Measurements from ENCODE around the gene FAM234A. TPM values are rescaled to one million over a fixed set of nuclear protein-coding genes. Genes with fewer than 3 reads are reported as not detected.

Gene FAM234A
- total RNA-seq, 1 experiment from 2014 or later, result 94.9 TPM

- H3K4me2 ChIP-seq (ENCODE audit: insufficient read depth, insufficient read length, low read length), result no peak overlapping the region
- no peak overlapping the region for H2BK5ac ChIP-seq (ENCODE audit: insufficient read length, low read length)
- H3K79me2 ChIP-seq (ENCODE audit: insufficient read depth, low read length), result peaks cover 2% of the 10 kb centered on the region; the same call in 1 of the 2 replicates
- DNase-seq, result no peak
- H3K4me3 Mint-ChIP-seq, result no peak overlapping the region
- H3K23ac ChIP-seq (ENCODE audit: insufficient read length, low read depth, low read length), result no peak overlapping the region
- no peak overlapping the region for H3T11ph ChIP-seq (ENCODE audit: low read length)
- H2BK15ac ChIP-seq (ENCODE audit: low read depth, low read length), result no peak overlapping the region
- no peaks in the 10 kb centered on the region for H3K9me3 Mint-ChIP-seq
- no peaks in the 10 kb centered on the region for H3K4me1 ChIP-seq (ENCODE audit: insufficient read depth, low read length)
- no CpG with 5 or more reads among the region's 3 CpGs for WGBS (ENCODE audit: extremely low coverage, insufficient read length, low lambda C conversion rate)
- no peak overlapping the region for H4K5ac ChIP-seq (ENCODE audit: insufficient read length, low read depth, low read length)
- H3K23me2 ChIP-seq (ENCODE audit: insufficient read length, low read depth, low read length, poor library complexity, severe bottlenecking), result no peaks in the 10 kb centered on the region
- H2AFZ ChIP-seq (ENCODE audit: low read length), result no peak overlapping the region
- H2BK20ac ChIP-seq (ENCODE audit: low read depth, low read length, poor library complexity, severe bottlenecking), result no peak overlapping the region
- no peak overlapping the region for H3K4ac ChIP-seq (ENCODE audit: low read depth, low read length)
- no peak overlapping the region for H4K8ac ChIP-seq (replicated peaks; ENCODE audit: insufficient read length, low read depth, low read length)
- H3K27me3 Mint-ChIP-seq (ENCODE audit: low read depth), result no peaks in the 10 kb centered on the region
- H3K9me3 ChIP-seq (ENCODE audit: control insufficient read depth, low read depth, low read length), result no peaks in the 10 kb centered on the region
- H3K36me3 Mint-ChIP-seq (ENCODE audit: insufficient read depth in 1 of 3, low read depth in 3 of 3), result peaks cover 42 to 94% (median 79%) of the 10 kb centered on the region in 3 experiments; a peak in 6 of 7 replicates
- TF ChIP-seq CTCF (conservative IDR thresholded peaks at IDR 0.05), result no peak
- peaks cover 8% of the 10 kb centered on the region for H3K79me1 ChIP-seq (ENCODE audit: insufficient read depth, low read depth, low read length, poor library complexity, severe bottlenecking)
- no peak overlapping the region for H2AK5ac ChIP-seq (ENCODE audit: insufficient read length, low read length)
- H2BK120ac ChIP-seq (ENCODE audit: low read depth, low read length, poor library complexity, severe bottlenecking), result no peak overlapping the region
- H4K91ac ChIP-seq (ENCODE audit: insufficient read length, low read depth, low read length), result no peak overlapping the region
- no peak overlapping the region for H3K27ac ChIP-seq (ENCODE audit: insufficient read length, low read depth, low read length)
- H3K27ac Mint-ChIP-seq, result 0 out of 7 replicates have a peak overlapping the region, but pooled peaks of 2 of the 3 experiments have one; percentile 40 to 56
- H3K9ac ChIP-seq (ENCODE audit: extremely low read depth, insufficient read length, low read length), result no peak overlapping the region
- no peak overlapping the region for H2BK12ac ChIP-seq (ENCODE audit: insufficient read length, low read depth, low read length)
- no peaks in the 10 kb centered on the region for H3K27me3 ChIP-seq (ENCODE audit: insufficient read depth, low read length)
- H3K56ac ChIP-seq (ENCODE audit: insufficient read length, low read depth, low read length), result no peak overlapping the region
- no peak overlapping the region for H3K18ac ChIP-seq (ENCODE audit: insufficient read length, low read depth, low read length)
- peaks cover 3% of the 10 kb centered on the region for H4K20me1 ChIP-seq (ENCODE audit: control insufficient read depth, insufficient read depth, insufficient read length)
- no peak overlapping the region for H3K14ac ChIP-seq (ENCODE audit: insufficient read depth, low read length)
- H3K4me1 Mint-ChIP-seq, result no peaks in the 10 kb centered on the region
These were observed 21.6 kb upstream of the FAM234A start for GRCh38 chr16:212999-213398.

Data from H9 (cell line).